ENCODE measurements around the gene WFDC12. TPM values are rescaled to one million over a fixed set of nuclear protein-coding genes. Genes with fewer than 3 reads are reported as not detected.

Gene WFDC12
- total RNA-seq, 1 donor from 2014 or later: not detected

- TF ChIP-seq, protein P1, sequence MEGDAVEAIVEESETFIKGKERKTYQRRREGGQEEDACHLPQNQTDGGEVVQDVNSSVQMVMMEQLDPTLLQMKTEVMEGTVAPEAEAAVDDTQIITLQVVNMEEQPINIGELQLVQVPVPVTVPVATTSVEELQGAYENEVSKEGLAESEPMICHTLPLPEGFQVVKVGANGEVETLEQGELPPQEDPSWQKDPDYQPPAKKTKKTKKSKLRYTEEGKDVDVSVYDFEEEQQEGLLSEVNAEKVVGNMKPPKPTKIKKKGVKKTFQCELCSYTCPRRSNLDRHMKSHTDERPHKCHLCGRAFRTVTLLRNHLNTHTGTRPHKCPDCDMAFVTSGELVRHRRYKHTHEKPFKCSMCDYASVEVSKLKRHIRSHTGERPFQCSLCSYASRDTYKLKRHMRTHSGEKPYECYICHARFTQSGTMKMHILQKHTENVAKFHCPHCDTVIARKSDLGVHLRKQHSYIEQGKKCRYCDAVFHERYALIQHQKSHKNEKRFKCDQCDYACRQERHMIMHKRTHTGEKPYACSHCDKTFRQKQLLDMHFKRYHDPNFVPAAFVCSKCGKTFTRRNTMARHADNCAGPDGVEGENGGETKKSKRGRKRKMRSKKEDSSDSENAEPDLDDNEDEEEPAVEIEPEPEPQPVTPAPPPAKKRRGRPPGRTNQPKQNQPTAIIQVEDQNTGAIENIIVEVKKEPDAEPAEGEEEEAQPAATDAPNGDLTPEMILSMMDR (IDR thresholded peaks at IDR 0.05; ENCODE audit: unreplicated experiment): no peak
- DNase-seq (ENCODE audit: low spot score, unreplicated experiment): no peak
- Mint-ChIP-seq H3K4me3 (ENCODE audit: low read depth) (no peak overlapping the region), H3K36me3 (ENCODE audit: insufficient read depth) (no peaks in the 10 kb centered on the region), H3K4me1 (ENCODE audit: low read depth) (no peaks in the 10 kb centered on the region), H3K27me3 (peaks cover 5% of the 10 kb centered on the region), H3K9me3 (ENCODE audit: low read depth) (no peaks in the 10 kb centered on the region), H3K27ac (no peak overlapping the region)
These were observed 32.9 kb downstream of the WFDC12 start for GRCh38 chr20:45091366-45091765.

DNA sequence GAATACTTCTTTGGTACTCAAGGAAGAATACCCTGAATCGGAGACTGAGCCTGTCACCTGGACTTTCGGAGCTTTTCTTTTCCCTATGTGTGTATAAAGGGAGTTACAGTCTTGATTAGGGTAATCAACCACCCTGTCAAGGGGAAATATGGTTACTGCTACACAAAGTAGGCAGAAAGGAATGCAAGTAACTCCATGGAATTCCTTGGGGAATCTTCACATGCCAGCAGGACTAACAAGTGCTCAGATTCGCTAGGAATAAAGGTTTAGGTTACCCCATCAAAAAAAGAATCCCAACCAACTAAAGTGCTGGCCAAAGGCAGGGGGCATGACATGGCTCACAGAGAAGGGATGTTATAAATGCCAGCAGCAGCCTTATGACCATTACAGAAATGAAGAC lies 33.8 kb downstream of the WFDC12 start:
- H3K4me3 Mint-ChIP-seq (ENCODE audit: low read depth): no peak overlapping the region
- H3K4me1 Mint-ChIP-seq (ENCODE audit: low read depth): no peaks in the 10 kb centered on the region
- DNase-seq (ENCODE audit: low spot score, unreplicated experiment): no peak
- H3K36me3 Mint-ChIP-seq (ENCODE audit: insufficient read depth): peaks cover 1% of the 10 kb centered on the region
- no peaks in the 10 kb centered on the region for H3K9me3 Mint-ChIP-seq (ENCODE audit: low read depth)
- TF ChIP-seq, protein P1 (IDR thresholded peaks at IDR 0.05; ENCODE audit: unreplicated experiment): no peak
- no peaks in the 10 kb centered on the region for H3K27me3 Mint-ChIP-seq
- H3K27ac Mint-ChIP-seq: no peak overlapping the region

DNA sequence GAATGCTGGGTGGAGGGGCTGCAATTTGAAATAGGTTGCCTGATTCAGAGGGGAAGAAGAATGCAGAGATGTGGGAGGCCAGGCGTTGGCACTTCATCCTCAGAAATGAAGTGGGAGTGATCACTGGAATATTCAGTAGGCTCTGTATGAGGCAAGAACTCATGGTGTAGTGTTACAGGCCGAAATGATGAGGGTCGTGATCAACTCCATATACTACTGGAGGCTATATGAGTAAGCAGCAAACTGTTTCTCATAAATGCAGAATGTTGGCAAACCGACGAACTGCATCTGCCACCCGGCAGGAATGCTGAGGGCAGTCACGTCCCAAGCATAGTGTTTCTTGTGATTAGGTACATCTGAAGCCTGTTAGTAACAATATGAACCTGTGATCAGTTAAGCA lies 36.0 kb downstream of the WFDC12 start:
- peaks cover 6% of the 10 kb centered on the region for H3K36me3 Mint-ChIP-seq (ENCODE audit: insufficient read depth)
- H3K27me3 Mint-ChIP-seq: no peaks in the 10 kb centered on the region
- no peaks in the 10 kb centered on the region for H3K4me1 Mint-ChIP-seq (ENCODE audit: low read depth)
- no peak overlapping the region for H3K27ac Mint-ChIP-seq
- TF ChIP-seq, protein P1 (IDR thresholded peaks at IDR 0.05; ENCODE audit: unreplicated experiment): no peak
- H3K4me3 Mint-ChIP-seq (ENCODE audit: low read depth): no peak overlapping the region
- H3K9me3 Mint-ChIP-seq (ENCODE audit: low read depth): peaks cover 3% of the 10 kb centered on the region
- DNase-seq (ENCODE audit: low spot score, unreplicated experiment): no peak

DNA sequence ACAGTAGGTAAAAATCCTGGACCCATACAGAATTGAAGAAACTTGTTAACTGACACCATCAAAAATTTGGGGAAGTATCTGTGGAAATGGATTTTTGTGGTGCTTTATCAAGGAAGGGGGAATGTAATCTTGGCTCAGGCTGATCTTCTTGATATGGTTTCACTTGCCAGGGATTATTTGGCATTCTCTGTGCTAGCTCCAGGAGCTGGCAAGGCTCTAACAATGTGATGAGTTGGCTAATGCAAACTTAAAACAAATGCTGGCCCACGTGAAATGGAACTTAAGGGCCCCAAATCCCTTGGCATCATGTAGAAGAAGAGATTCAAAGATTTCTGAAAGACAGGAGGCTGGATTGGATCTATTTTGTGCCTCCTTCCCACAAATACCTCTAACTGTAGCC lies 36.5 kb downstream of the WFDC12 start:
- Mint-ChIP-seq H3K27ac (no peak overlapping the region), H3K27me3 (no peaks in the 10 kb centered on the region), H3K36me3 (ENCODE audit: insufficient read depth) (peaks cover 9% of the 10 kb centered on the region), H3K9me3 (ENCODE audit: low read depth) (peaks cover 5% of the 10 kb centered on the region), H3K4me3 (ENCODE audit: low read depth) (no peak overlapping the region), H3K4me1 (ENCODE audit: low read depth) (no peaks in the 10 kb centered on the region)
- no peak for DNase-seq (ENCODE audit: low spot score, unreplicated experiment)
- TF ChIP-seq, protein P1 (IDR thresholded peaks at IDR 0.05; ENCODE audit: unreplicated experiment): no peak

- no peak overlapping the region for H3K4me3 Mint-ChIP-seq (ENCODE audit: low read depth)
- H3K4me1 Mint-ChIP-seq (ENCODE audit: low read depth): no peaks in the 10 kb centered on the region
- no peak for DNase-seq (ENCODE audit: low spot score, unreplicated experiment)
- peaks cover 7% of the 10 kb centered on the region for H3K9me3 Mint-ChIP-seq (ENCODE audit: low read depth)
- TF ChIP-seq, protein P1 (IDR thresholded peaks at IDR 0.05; ENCODE audit: unreplicated experiment): no peak
- no peaks in the 10 kb centered on the region for H3K27me3 Mint-ChIP-seq
- no peak overlapping the region for H3K27ac Mint-ChIP-seq
- H3K36me3 Mint-ChIP-seq (ENCODE audit: insufficient read depth): peaks cover 14% of the 10 kb centered on the region
These were observed 37.0 kb downstream of the WFDC12 start for GRCh38 chr20:45087097-45087790.

Data from progenitor cell of endocrine pancreas (in vitro differentiated cells).